ENCODE data around the gene ARHGAP9.
A peak's percentile ranks its signal among the peaks of the same experiment; 100 is the strongest.

Gene ARHGAP9

DNA sequence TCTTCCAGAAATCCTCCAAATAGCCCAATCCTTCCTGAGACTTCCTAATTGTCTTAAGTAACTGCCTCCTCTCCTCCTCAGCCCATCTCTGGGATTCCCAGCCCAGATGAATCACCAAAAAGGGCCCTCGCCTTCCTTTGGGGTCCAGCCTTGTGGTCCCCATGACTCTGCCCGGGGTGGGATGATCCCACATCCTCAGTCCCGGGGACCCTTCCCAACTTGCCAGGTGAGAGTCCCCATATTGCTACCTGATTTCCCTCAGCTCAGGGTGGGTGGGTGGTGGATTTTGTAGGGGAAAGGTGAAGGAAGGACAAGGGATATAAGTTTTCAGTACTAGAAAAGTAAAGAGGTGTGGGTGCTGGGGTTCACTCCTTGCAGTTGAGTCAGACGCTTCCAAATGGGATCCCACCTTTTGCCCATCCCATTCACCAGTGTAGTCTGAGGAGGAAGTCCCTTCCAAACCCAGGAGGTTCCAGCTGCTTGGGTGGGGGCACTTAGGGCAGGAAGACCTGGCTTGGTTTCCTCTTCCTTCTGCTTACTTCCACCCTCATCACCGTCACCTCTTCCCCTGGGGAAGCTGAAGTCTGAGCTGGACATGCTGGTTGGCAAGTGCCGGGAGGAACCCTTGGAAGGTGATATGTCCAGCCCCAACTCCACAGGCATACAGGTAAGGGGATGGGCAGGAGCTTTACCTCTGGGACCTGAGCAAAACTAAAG is 14.5 kb downstream of the ARHGAP9 start:
- peaks cover 38% of the 10 kb centered on the region for H3K4me1 Mint-ChIP-seq (ENCODE audit: low read depth)
- H3K36me3 Mint-ChIP-seq (ENCODE audit: low read depth), result peaks cover 17% of the 10 kb centered on the region
- H3K27me3 Mint-ChIP-seq (ENCODE audit: low read depth), result peaks cover 20% of the 10 kb centered on the region
- no peak overlapping the region for H3K4me3 Mint-ChIP-seq
- no peaks in the 10 kb centered on the region for H3K9me3 Mint-ChIP-seq
- H3K27ac Mint-ChIP-seq, result no peak overlapping the region

DNA sequence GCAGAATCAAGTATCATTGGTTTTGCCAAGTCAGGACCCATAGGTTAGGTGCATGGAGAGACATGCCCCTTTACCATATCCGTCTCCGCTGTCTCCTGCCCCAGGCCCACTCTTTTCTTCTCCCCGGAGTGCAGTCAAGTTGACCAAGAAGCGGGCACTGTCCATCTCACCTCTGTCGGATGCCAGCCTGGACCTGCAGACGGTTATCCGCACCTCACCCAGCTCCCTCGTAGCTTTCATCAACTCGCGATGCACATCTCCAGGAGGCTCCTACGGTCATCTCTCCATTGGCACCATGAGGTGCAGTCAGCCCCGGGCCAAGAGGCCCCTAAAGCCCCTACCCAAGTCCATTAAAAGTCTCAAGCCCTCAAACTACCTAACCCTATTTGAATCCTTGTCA is 15.1 kb downstream of the ARHGAP9 start:
- Mint-ChIP-seq H3K9me3 (no peaks in the 10 kb centered on the region), H3K27ac (no peak overlapping the region), H3K36me3 (ENCODE audit: low read depth) (peaks cover 13% of the 10 kb centered on the region), H3K4me1 (ENCODE audit: low read depth) (peaks cover 40% of the 10 kb centered on the region), H3K4me3 (no peak overlapping the region), H3K27me3 (ENCODE audit: low read depth) (peaks cover 22% of the 10 kb centered on the region)

DNA sequence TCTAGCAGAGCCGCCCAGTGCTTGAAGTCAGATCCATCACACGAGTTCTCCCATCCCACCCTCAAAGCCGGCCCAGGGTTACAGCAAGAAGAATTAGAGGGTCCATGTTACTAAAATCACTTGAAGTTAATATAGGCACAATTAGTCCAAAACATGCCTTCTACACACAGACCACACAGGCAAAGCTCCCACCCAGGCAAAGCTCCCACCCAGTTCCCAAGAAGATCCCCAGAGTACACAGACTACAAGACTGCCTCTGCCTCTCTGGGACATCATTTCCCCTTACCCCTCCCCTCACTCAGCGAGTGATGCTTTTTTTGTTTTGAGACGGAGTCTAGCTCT is 16.8 kb downstream of the ARHGAP9 start:
- H3K9me3 Mint-ChIP-seq, result no peaks in the 10 kb centered on the region
- peaks cover 46% of the 10 kb centered on the region for H3K4me1 Mint-ChIP-seq (ENCODE audit: low read depth)
- peak overlapping the region; percentile 79 for H3K27ac Mint-ChIP-seq
- peak overlapping the region; percentile 85 for H3K4me3 Mint-ChIP-seq
- H3K36me3 Mint-ChIP-seq (ENCODE audit: low read depth), result peaks cover 4% of the 10 kb centered on the region
- H3K27me3 Mint-ChIP-seq (ENCODE audit: low read depth), result peaks cover 22% of the 10 kb centered on the region

DNA sequence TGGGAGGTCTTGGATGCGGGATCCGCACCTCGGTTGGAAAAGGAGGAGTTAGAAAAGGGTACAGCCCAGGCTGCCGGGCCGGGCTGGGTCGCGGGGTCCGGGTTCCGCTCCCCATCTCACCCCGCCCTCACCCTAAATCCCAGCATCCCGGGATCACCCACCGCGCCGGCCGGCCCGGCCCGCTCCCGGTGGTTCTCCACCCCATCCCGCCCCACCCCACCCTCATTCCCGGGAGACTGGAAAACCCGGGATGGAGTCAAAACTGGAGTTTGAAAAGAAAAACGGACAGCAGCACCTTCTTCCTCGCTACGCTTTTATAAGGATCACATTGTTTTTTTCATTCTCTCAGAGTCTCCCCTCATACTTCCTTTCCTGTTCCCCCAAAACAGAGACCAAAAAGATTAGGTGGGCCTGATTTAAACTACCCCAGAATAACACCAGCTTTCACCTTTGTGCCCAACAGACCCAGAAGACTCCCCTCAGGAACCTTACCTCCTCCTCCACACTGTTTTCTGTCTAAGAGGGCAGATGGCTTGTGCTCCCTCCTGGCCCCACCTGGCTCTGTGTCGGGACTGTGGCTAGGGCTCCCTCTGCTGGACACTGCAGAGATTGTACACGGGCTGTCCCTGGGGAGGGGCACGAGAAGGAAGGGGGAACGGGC is 17.3 kb downstream of the ARHGAP9 start:
- Mint-ChIP-seq H3K36me3 (ENCODE audit: low read depth) (peaks cover 4% of the 10 kb centered on the region), H3K27me3 (ENCODE audit: low read depth) (peaks cover 22% of the 10 kb centered on the region), H3K4me3 (peak overlapping the region; percentile 87), H3K9me3 (no peaks in the 10 kb centered on the region), H3K4me1 (ENCODE audit: low read depth) (peaks cover 46% of the 10 kb centered on the region), H3K27ac (peak overlapping the region; percentile 79)

DNA sequence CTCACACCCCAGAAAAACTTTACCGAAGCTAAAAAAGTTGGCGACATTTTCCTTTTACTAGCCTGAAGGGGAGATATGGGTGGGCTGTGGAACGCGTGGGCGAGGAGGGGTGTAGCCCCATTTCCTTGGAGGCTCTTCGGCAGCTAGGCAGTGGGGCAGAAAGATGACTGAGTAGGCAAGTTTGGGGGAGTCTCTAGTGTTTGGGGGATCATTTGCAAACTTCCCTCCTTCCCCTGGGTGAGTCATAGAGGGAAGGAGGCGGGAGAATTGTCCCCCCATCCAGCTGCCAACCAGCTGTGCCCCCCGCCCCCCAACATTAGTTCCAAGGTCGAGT is 17.8 kb downstream of the ARHGAP9 start:
- Mint-ChIP-seq H3K4me1 (ENCODE audit: low read depth) (peaks cover 46% of the 10 kb centered on the region), H3K27ac (no peak overlapping the region), H3K36me3 (ENCODE audit: low read depth) (no peaks in the 10 kb centered on the region), H3K27me3 (ENCODE audit: low read depth) (peaks cover 22% of the 10 kb centered on the region), H3K9me3 (no peaks in the 10 kb centered on the region), H3K4me3 (peak overlapping the region; percentile 87)

GRCh38 chr12:57461276-57461916 is 18.3 kb downstream of the ARHGAP9 start:
- no peaks in the 10 kb centered on the region for H3K9me3 Mint-ChIP-seq
- H3K4me3 Mint-ChIP-seq, result peak overlapping the region; percentile 87
- H3K27me3 Mint-ChIP-seq (ENCODE audit: low read depth), result peaks cover 22% of the 10 kb centered on the region
- H3K27ac Mint-ChIP-seq, result peak overlapping the region; percentile 38
- no peaks in the 10 kb centered on the region for H3K36me3 Mint-ChIP-seq (ENCODE audit: low read depth)
- peaks cover 46% of the 10 kb centered on the region for H3K4me1 Mint-ChIP-seq (ENCODE audit: low read depth)

DNA sequence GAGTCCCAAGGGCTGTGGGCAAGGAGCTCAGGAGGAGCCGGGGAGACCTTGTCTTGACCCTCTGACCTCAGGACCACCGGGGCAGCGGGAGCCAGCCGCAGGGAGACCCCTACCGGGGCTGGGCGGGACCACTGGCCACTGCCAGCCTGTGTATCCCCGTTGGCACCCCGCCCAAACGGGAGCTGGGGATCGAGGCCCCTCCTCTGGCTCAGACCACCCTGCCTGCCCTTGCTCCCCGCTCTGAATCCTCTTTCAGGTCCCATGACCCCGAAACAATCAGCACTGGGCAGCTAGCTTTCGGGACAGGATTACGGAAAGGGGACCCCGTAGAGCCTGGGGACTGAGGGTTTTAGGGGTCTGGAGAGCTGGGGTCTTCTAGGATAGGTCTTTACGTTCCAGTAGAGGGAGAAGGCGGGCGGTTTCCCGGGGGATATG is 18.8 kb downstream of the ARHGAP9 start:
- peaks cover 22% of the 10 kb centered on the region for H3K27me3 Mint-ChIP-seq (ENCODE audit: low read depth)
- peaks cover 49% of the 10 kb centered on the region for H3K4me1 Mint-ChIP-seq (ENCODE audit: low read depth)
- H3K4me3 Mint-ChIP-seq, result peak overlapping the region; percentile 76
- no peaks in the 10 kb centered on the region for H3K36me3 Mint-ChIP-seq (ENCODE audit: low read depth)
- H3K27ac Mint-ChIP-seq, result no peak overlapping the region
- no peaks in the 10 kb centered on the region for H3K9me3 Mint-ChIP-seq

DNA sequence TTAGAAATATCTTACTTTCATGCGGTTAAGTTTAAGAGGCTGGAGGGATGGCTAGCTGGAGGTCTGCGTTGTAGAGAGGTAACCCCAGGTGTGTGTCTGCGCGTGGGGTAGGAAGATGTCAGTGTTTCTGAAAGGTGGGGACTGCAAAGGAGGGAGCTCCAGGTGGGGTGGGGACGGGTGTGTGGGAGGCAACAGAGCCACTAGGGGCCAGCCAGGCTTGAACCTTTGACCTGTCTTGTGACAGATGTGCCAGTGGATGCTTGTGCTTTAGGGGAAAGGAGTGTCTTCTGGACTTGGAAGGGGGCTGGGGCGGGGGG is 19.2 kb downstream of the ARHGAP9 start:
- H3K27me3 Mint-ChIP-seq (ENCODE audit: low read depth), result peaks cover 22% of the 10 kb centered on the region
- peak overlapping the region; percentile 62 for H3K27ac Mint-ChIP-seq

GRCh38 chr12:57459750-57460467 is 19.8 kb downstream of the ARHGAP9 start, which contains the start of gene GLI1:
GLI1 (plus strand) TSS chr12:57459785; CDS start chr12:57463692, 3,907 bp downstream.
- peak within 1 kb of the TSS; percentile 93 for H3K4me3 Mint-ChIP-seq
- peaks cover 22% of the 10 kb centered on the region for H3K27me3 Mint-ChIP-seq (ENCODE audit: low read depth)
- H3K4me1 Mint-ChIP-seq (ENCODE audit: low read depth), result peaks cover 50% of the 10 kb centered on the region
- no peaks in the 10 kb centered on the region for H3K36me3 Mint-ChIP-seq (ENCODE audit: low read depth)
- no peaks in the 10 kb centered on the region for H3K9me3 Mint-ChIP-seq
- peak within 1 kb of the TSS; percentile 92 for H3K27ac Mint-ChIP-seq

More for the DNA sequence above, 19.2 kb downstream of the ARHGAP9 start:
- peak overlapping the region; percentile 78 for H3K4me3 Mint-ChIP-seq
- no peaks in the 10 kb centered on the region for H3K9me3 Mint-ChIP-seq
- H3K36me3 Mint-ChIP-seq (ENCODE audit: low read depth), result no peaks in the 10 kb centered on the region
- H3K4me1 Mint-ChIP-seq (ENCODE audit: low read depth), result peaks cover 52% of the 10 kb centered on the region

DNA sequence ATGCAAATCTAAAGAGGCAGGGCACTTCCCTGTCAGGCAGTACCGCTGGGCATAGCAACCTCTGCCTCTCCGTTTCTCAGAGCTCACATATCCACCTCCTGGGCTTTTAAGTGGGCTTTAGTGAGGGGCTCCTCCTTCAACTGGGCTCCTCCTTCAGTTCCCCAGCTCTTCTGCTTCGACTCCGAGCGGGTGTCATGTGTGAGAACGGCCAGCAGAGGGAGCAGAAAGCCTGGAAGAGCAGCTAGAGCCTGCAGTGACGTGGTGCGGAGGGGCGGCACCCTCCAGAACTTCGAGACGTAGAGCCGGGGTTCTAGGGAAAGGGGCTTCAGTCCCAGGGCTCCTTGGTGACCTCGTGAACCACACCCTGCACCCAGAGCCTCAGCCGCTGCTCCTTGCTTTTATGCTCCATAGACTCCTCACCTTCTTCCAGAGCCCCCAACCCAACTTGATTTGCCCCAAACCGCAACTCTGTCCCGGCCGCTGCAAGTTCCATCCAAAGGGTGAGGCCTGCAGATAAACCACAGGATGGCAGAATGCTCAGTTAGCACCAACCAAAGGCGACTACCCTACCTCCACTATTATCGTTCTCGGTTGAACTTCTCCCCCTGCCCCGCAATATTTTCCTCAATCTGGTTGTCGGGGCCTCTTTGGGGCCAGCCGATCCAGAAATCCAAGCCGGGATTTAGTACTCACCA is 20.5 kb downstream of the ARHGAP9 start:
- peaks cover 47% of the 10 kb centered on the region for H3K4me1 Mint-ChIP-seq (ENCODE audit: low read depth)
- peak overlapping the region; percentile 92 for H3K27ac Mint-ChIP-seq
- no peaks in the 10 kb centered on the region for H3K9me3 Mint-ChIP-seq
- peak overlapping the region; percentile 93 for H3K4me3 Mint-ChIP-seq
- H3K27me3 Mint-ChIP-seq (ENCODE audit: low read depth), result peaks cover 22% of the 10 kb centered on the region
- no peaks in the 10 kb centered on the region for H3K36me3 Mint-ChIP-seq (ENCODE audit: low read depth)

DNA sequence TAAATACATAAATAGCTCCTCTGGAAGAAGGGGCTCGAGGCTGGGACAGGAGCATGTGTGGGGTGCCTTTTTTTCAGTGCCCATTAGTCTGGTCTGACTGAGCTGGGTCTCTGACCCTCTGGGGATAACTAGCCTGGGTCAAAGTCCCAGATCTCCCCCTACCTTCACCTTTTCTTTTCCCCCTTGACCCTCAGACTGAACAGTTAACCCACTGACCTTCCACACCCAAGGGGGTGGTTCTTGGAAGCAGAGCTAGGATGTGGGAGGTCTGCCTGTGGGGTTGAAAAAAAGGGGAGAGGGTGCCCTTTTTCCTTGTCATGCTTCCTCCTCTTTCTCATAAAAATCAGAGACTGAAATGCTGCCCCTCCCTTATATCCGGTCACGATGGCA is 21.0 kb downstream of the ARHGAP9 start:
- Mint-ChIP-seq H3K36me3 (ENCODE audit: low read depth) (no peaks in the 10 kb centered on the region), H3K4me1 (ENCODE audit: low read depth) (peaks cover 42% of the 10 kb centered on the region)

DNA sequence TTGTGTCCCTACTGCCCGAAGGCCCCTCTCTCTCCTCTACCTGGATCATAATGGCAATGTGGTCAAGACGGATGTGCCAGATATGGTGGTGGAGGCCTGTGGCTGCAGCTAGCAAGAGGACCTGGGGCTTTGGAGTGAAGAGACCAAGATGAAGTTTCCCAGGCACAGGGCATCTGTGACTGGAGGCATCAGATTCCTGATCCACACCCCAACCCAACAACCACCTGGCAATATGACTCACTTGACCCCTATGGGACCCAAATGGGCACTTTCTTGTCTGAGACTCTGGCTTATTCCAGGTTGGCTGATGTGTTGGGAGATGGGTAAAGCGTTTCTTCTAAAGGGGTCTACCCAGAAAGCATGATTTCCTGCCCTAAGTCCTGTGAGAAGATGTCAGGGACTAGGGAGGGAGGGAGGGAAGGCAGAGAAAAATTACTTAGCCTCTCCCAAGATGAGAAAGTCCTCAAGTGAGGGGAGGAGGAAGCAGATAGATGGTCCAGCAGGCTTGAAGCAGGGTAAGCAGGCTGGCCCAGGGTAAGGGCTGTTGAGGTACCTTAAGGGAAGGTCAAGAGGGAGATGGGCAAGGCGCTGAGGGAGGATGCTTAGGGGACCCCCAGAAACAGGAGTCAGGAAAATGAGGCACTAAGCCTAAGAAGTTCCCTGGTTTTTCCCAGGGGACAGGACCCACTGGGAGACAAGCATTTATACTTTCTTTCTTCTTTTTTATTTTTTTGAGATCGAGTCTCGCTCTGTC is 22.8 kb downstream of the ARHGAP9 start:
- H3K27ac Mint-ChIP-seq, result no peak overlapping the region
- no peaks in the 10 kb centered on the region for H3K9me3 Mint-ChIP-seq
- no peaks in the 10 kb centered on the region for H3K36me3 Mint-ChIP-seq (ENCODE audit: low read depth)
- peaks cover 29% of the 10 kb centered on the region for H3K4me1 Mint-ChIP-seq (ENCODE audit: low read depth)
- no peak overlapping the region for H3K4me3 Mint-ChIP-seq
- peaks cover 16% of the 10 kb centered on the region for H3K27me3 Mint-ChIP-seq (ENCODE audit: low read depth)

More for the DNA sequence above, 21.0 kb downstream of the ARHGAP9 start:
- Mint-ChIP-seq H3K4me3 (peak overlapping the region; percentile 93), H3K27ac (peak overlapping the region; percentile 92), H3K27me3 (ENCODE audit: low read depth) (peaks cover 22% of the 10 kb centered on the region), H3K9me3 (no peaks in the 10 kb centered on the region)

DNA sequence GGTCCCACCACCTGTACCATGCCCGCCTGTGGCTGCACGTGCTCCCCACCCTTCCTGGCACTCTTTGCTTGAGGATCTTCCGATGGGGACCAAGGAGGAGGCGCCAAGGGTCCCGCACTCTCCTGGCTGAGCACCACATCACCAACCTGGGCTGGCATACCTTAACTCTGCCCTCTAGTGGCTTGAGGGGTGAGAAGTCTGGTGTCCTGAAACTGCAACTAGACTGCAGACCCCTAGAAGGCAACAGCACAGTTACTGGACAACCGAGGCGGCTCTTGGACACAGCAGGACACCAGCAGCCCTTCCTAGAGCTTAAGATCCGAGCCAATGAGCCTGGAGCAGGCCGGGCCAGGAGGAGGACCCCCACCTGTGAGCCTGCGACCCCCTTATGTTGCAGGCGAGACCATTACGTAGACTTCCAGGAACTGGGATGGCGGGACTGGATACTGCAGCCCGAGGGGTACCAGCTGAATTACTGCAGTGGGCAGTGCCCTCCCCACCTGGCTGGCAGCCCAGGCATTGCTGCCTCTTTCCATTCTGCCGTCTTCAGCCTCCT is 23.4 kb downstream of the ARHGAP9 start:
- no peaks in the 10 kb centered on the region for H3K9me3 Mint-ChIP-seq
- peaks cover 25% of the 10 kb centered on the region for H3K4me1 Mint-ChIP-seq (ENCODE audit: low read depth)
- no peaks in the 10 kb centered on the region for H3K36me3 Mint-ChIP-seq (ENCODE audit: low read depth)
- H3K27ac Mint-ChIP-seq, result peak overlapping the region; percentile 73
- H3K27me3 Mint-ChIP-seq (ENCODE audit: low read depth), result peaks cover 10% of the 10 kb centered on the region
- H3K4me3 Mint-ChIP-seq, result peak overlapping the region; percentile 65

All from T-helper 1 cell treated with Interleukin-12 subunit alpha and Interleukin-12 subunit beta and Interleukin-4 antibody, amounts not matched to agents 30 μg/mL and 1 μg/mL, for 36 hours (primary cell).